Breast epithelium (tissue), 3 donors: Measurements from ENCODE around the gene RNU2-63P.

Experiments
- CTCF ChIP-seq, 3 donors: fragments of 450-650 bp; IDR thresholded peaks; one replicate each; pipeline ENCODE4 v1.5.1; 2016 to 2017; ENCODE audit warnings: antibody characterized with exemption in 3 of 3, mild to moderate bottlenecking in 3 of 3, moderate library complexity in 3 of 3
- POLR2A ChIP-seq: fragments of 450-650 bp; IDR thresholded peaks from one replicate; pipeline ENCODE4 v1.6.1; 2016; ENCODE audit warnings: antibody characterized with exemption, mild to moderate bottlenecking, moderate library complexity
- POLR2AphosphoS5 ChIP-seq, 3 donors: sonication (generic); formaldehyde crosslinking; IDR thresholded peaks; one replicate each; pipeline ENCODE4 v1.6.1; 2017; ENCODE audit warnings: antibody characterized with exemption in 3 of 3

DNA sequence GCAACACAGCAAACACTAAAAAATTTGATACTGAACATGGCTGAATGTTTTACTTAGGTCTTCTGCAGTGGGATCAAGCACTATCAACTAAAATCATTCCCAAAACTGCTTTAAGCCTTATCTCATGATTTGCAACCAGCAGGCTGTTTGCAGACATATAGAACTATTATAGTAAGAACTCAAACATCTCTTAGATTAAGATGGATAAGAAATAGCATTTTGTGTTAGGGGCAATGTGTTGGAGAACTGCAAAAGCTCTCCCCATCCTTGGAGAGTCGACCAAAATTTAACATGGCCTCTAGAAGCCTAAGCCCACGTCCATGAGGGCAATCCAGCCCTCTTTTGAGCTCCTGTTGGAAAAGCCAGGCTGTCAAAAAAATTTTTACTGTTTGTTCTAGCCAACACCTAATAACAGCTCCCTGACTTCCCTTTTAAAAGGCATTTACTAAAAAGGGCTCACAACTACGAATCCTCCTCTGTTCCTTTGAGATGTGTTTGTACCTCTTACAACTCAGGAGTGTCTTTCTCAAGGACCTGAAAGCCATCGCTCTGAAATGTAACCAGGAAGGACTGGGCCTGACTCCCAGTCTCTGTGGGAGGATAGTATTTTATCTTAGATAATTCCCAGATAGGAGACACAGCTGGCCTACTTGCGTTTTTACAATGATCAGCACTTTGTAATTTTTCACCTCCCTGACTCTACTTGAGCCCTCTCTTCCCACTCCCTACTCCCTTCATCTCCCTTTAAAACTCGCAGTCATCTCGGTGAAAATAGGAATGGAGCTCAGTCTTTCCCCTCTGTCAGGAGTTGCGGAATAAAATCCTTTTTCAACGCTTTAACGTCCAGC lies 37.8 kb upstream of the RNU2-63P start:
- TF ChIP-seq CTCF (IDR thresholded peaks at IDR 0.05) (no peak), POLR2A (no peak), POLR2AphosphoS5 (IDR thresholded peaks at IDR 0.05) (no peak)
